AG09319 (cell line): ENCODE results near the gene TMEM218.

Source experiments
- DNase-seq: peaks from one replicate; pipeline ENCODE4 v3.0.0-alpha.2; 2010; ENCODE audit warnings: low read depth; ENCODE audit errors: extremely low read depth
- TF ChIP-seq, protein P1 (sequence below): IDR thresholded peaks from 2 replicates; pipeline ENCODE4 v1.5.1; 2011; ENCODE audit warnings: low read depth, mild to moderate bottlenecking, inconsistent platforms, low read length, moderate library complexity

The TMEM218 gene

DNA sequence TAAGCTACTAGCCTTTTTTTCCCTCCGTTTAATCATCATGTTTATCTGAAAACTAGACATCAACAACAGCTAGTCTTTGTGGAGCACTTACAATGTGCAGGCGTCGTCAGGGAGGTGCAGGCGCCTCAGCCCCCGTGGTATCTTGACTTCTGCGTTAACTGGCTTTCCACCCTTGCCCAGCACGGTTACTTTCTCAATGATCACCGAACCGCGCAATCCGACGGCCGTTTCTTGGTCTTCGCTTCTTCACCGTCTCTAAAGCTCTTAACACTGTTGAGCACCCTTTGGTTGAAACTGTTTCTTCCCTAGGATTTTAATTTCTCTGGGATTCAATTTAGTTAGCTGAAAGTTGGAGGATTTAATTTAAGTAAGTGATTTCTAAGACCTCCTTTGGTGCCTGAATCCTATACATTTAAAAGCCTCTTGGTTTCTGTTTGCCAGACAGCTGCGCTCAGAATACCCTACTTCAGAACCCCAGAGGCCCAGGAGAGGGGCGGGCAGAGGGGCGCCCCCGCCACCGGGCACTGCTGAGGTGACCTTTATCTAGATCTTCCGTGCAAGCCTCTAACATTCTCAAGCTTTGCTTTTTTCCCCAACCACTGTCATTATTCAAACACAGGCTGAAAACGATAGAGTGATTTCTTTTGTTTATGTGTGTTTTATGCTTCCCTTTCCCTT, 18.0 kb upstream of the TMEM218 start:
- TF ChIP-seq, protein P1, sequence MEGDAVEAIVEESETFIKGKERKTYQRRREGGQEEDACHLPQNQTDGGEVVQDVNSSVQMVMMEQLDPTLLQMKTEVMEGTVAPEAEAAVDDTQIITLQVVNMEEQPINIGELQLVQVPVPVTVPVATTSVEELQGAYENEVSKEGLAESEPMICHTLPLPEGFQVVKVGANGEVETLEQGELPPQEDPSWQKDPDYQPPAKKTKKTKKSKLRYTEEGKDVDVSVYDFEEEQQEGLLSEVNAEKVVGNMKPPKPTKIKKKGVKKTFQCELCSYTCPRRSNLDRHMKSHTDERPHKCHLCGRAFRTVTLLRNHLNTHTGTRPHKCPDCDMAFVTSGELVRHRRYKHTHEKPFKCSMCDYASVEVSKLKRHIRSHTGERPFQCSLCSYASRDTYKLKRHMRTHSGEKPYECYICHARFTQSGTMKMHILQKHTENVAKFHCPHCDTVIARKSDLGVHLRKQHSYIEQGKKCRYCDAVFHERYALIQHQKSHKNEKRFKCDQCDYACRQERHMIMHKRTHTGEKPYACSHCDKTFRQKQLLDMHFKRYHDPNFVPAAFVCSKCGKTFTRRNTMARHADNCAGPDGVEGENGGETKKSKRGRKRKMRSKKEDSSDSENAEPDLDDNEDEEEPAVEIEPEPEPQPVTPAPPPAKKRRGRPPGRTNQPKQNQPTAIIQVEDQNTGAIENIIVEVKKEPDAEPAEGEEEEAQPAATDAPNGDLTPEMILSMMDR, result no peak
- no peak for DNase-seq

DNA sequence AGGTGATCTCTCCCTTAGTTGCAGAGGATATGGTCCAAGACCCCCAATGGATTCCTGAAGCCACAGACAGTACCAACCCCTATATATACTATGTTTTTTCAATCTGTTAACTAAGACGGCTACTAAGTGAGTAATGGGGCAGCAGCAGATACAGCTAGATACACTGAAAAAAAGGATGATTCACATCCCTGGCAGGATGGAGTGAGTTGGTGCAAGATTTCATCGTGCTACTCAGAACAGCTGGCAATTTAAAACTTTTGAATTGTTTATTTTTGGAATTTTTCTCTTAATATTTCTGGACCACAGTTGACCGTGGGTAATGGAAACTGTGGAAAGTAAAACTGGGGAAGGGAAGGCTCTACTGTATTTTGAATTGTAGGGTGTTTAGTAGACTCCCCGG, 17.0 kb upstream of the TMEM218 start:
- DNase-seq, result peak; percentile 27
- TF ChIP-seq, protein P1, result no peak

DNA sequence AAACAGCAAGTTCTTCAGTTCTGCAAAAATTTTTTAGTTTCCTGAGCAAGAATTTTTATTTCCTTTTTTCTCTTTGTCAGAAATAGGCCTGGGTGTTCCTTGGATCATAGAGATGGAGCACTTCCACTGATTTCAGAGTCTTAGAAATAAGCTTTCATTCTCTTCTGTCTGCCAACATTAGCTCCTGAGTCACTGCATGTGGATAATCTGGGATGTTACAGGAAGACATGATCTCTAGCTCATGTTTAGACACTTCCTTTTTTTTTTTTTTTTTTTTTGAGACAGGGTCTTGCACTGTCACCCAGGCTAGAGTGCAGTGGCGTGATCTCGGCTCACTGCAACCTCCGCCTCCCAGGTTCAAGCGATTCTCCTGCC, 13.2 kb upstream of the TMEM218 start:
- DNase-seq, result no peak
- TF ChIP-seq, protein P1, result no peak

DNA sequence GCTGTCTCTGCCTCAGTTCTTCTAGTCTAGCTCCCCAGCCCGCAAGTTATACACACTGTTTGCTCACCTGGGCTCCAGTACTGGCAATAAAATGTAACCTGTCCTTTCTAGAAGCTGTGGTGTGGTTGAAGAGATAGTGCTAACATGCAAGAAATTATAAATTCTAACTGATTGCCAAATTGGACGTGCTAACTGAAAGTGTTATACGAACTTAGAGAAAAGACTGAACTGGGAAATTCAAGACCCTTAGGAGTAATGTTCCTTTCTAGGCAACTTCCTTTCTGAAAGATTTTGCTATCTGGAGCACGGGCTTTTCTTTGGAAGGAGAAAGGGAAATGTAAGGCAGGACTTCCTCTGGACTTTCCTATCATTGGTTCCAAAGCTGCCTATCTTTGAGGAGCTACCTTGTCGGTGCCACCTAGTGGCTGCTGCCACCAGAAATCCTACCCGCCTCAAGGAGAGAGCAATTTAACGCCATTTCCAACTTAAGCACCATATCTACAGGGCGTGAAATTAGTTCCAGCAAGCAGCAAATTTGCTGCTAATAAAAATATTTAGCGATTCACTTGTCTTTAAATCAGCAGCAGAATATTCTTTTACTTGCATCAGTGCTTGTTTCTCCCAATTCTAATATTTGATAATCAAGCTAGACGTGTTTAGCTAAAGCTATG, 12.7 kb upstream of the TMEM218 start:
- TF ChIP-seq, protein P1, result peak; percentile 58
- peak; percentile 23 for DNase-seq

DNA sequence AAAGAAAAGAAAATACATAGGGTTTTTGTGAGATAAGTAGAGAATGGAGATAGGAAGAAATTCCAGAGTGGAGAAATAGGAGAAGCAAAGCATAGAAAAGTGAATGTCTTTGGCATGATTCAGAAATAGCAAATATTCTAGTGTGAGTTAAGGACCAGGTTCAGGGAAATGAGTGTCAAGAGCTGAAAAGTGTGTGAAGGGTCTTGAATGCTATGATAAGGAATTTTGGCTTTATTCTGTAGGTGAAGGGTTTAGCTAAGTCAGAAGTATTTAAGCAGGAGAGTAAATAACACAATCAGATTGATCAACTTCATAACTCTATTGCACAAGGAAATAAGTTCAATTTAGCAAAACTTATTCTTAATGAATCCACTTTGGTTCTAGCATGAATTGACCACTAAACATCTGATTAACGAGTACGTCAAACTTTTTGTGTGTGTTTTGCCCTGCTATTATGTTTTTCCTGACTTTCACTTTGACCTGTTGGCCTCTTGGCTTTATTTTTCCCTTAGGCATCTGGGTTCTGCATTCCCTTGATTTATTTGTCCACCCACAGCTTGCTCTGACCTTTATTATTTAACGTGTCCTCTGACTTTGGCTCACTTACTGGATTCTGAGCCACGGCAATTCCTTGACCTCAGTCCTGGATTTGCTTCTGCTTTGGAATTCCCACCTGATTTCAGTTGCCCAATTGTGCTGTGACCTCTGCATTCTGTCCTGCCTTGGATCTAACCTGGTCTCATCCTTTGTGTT, 11.9 kb upstream of the TMEM218 start:
- TF ChIP-seq, protein P1, result no peak
- DNase-seq, result no peak

DNA sequence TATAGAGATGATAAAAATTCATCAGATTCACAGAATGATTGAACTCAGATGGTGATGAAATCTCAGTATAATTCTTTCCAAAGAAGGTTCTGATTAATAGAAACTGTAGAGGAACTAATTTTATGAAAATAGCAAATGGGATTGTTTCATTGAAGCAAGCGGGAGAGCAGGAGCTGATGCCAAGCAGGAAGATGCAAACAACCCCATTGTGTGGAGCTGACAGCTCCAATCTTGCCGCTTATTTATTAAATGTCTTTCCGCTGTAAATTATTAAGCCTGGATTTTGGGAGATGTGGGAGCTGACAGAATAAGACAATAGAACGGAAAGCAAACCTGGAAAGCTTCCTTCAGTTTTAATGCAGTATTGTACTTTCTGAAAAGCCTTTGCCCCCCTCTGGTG, 6.0 kb upstream of the TMEM218 start:
- no peak for DNase-seq
- TF ChIP-seq, protein P1, result no peak

DNA sequence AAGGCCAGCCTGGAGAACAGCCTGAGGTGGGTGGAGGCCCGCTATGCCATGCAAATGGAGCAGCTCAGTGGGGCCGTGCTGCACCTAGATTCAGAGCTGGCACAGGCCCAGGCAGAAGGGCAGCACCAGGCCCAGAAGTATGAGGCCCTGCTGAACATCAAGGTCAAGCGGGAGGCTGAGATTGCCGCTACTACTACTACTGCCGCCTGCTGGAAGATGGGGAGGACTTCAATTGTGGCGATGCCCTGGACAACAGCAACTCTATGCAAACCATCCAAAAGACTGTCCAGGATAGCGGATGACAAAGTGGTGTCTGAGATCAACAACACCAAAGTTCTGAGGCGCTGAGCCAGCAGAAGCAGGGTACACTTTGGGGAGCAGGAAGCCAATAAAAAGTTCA, 3.1 kb upstream of the TMEM218 start:
- no peak for DNase-seq
- TF ChIP-seq, protein P1, result no peak; the same call in 1 of the 2 replicates
